HG03103 (cell line): Measurements from ENCODE around the gene ZSCAN30.

Source experiments
- ATAC-seq: cut with Tn5 transposase; IDR thresholded peaks from one replicate; pipeline ENCODE4 v1.9.1; 2021; ENCODE audit warnings: low read depth; ENCODE audit not compliant: unreplicated experiment

Gene ZSCAN30

DNA sequence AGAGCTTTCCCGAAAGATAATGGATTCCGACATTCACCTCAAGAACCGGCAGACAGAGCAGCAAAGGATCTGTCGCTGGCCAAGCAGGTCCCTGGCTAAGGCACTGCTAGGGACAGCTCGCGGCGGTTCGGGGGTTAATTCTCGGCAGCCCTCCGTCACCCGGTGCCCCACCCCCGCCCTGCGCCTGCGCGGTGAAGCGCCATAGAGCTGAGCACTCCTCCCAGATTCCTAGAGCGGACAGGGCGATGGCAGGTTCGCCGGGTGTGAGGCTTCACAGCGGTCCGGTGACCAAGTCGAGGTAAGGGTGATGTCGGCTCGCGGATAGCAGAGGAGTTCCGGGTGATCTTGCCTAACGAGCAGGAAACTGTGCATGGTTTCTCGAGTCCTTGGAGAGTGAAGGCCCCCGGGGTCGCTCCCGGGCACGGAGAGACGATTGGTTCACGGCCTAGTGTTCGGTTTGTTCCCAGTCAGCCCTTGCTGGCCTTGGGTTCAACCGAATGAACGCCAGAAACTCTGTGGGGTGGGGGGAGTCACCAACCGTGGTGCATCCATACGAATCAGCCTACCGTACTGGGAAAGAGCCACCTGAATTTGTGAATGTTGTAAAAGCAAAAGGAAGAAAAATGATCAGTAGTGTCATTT is at the start of gene ZSCAN30:
ZSCAN30 (minus strand) TSS at position 136 of the 642 bp plus-strand sequence. CDS start 25,877 bp downstream, outside the sequence.
- ATAC-seq = peak; percentile 90

DNA sequence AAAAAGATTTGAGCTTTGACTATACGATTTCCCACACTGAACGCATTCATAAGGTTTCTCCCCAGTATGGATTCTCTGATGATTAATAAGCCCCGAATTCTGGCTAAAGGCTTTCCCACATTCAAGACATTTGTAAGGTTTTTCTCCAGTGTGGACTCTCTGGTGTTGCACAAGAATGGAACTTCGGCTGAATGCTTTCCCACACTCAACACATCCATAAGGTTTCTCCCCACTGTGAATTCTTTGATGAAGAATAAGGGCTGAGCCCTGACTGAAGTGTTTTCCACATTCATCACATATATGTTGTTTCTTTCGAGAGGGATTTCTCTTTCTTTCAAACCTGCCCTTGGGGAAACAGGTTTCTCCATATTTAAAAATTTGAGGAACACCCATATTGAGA is 47.3 kb upstream of the ZSCAN30 start:
- no peak for ATAC-seq

DNA sequence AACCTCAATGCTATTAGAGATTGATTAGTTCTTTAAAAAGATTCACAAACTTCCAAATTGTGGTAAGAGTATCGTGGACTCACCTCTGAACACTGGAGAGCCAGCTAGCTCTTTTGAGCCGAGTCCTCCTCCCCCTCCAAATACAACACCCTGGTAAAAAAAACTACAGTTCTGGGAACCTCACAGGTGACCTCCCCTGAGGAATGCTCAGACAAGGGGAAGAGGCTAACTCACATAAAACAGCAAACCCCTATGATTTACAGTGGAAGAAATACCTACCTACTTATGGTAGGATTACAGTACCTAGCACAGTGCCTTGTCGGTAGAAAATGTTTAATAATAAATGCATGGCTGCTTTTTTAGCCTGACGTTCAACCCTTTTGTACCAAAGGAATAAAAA is 45.8 kb upstream of the ZSCAN30 start:
- ATAC-seq = no peak

DNA sequence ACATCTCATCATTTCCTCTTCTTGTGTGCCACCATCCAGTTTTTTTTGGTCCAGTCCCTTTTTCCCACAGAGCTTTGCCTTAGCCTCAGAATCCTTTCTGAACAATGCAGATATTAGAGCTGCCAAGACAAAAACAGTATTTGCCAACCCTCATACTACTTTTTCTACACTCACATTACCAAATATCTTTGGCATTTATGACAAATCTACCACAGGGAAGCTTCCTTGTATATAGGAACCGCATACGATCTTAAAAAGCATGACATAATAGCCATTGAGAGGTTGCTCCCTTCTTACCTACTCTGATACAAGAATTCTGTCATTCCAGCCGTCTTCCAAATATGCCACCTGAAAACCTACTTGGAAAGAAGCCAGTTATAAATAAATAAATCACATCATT is 44.8 kb upstream of the ZSCAN30 start:
- no peak for ATAC-seq

DNA sequence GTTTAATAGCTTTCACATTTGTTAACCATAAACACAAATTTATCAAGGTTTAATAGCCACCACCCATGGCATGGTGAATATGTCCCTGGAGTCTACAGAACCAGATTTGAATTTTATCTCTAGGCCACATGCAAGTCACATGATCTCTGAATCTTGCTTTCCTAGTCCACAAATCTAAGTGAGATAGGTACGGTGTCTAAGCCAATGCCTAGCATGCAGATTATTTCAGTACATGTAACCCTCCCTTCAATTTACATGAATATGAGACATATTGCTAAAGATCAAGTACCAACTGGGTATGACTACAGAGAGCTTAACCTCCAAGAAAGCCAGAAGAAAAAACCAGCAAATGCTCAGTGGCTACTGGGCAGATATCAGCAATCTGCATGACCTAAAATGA is 44.2 kb upstream of the ZSCAN30 start:
- no peak for ATAC-seq

DNA sequence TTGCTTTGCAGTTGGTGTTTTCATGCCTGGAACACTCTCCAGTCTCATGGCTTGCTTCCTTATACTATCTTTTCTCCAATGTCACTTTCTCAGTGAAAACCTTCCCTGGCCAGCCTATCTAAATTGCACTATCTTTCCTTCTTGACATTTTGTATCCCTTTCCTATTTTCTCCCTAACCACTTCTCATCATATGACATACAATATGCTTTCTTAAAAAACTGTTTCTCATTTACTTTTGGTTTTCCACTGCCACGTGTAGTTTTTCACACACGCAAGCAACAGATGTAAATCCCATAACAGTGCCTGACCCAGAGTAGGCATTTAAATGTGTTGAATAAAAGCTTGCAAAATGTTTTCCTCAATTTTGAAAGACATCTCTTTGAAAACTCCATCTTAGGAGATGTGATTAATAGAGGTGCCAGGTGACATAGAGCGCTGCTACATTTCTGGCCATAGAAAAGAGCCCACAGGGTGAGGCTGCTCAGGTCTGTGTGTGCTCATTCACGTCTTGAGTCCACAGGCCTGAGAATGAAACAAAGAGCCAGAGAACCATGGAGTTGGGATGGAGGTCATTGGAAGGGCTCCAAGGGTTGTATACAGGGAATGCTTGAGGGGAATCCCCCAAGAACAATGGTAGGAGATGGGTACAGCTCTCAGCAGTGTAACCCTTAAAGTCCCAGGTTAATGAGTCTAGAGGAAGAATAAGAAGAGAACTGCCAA is 41.5 kb upstream of the ZSCAN30 start:
- no peak for ATAC-seq

DNA sequence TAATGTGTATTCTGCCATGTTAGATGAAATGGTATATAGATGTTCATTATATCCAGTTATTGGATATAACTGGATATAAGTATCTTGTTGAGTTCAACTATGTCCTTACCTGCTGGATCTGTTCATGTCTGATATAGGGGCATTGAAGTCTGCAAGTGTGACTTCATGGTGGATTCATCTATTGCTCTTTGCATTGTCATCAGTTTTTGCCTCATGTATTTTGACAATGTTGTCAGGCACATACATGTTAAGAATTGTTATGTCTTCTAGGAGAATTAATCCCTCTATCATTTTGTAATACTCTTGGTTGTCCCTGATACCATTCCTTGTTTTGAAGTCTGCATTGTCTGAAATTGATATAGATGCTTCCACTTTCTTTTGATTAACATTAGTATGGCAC is 38.8 kb upstream of the ZSCAN30 start:
- ATAC-seq = no peak

DNA sequence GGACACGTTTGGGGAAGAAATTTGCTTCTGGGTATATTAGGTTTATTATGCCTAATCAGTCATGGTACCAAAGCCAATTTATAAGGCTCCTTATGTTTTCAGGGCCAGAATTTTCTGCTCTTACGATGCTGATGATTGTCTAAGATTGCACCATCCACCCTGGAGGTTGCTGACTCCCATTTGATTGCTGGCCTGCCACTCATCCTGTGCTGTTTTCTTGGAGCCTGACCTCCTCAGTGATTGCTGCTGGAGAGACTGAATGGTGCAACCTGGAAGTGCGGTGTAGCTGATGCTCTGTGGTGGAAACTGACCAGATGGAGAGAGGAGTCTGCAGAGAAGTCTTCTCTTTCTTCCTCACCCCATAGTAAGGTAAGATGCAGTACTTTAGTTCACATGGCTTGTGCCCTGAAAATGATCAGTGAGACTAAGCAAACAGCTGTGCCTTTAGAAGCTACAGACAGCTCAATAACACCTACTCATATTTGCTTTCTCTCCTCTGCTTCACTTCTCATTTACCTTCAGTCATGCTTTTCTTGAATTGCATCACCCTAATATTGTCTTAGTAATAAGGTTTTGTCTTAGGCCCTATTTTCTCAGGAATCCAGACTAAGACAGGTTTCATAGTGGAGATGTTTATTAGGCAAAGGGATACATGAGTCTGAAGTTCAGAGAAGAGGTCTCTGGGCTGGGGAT is 36.8 kb upstream of the ZSCAN30 start:
- ATAC-seq = no peak

DNA sequence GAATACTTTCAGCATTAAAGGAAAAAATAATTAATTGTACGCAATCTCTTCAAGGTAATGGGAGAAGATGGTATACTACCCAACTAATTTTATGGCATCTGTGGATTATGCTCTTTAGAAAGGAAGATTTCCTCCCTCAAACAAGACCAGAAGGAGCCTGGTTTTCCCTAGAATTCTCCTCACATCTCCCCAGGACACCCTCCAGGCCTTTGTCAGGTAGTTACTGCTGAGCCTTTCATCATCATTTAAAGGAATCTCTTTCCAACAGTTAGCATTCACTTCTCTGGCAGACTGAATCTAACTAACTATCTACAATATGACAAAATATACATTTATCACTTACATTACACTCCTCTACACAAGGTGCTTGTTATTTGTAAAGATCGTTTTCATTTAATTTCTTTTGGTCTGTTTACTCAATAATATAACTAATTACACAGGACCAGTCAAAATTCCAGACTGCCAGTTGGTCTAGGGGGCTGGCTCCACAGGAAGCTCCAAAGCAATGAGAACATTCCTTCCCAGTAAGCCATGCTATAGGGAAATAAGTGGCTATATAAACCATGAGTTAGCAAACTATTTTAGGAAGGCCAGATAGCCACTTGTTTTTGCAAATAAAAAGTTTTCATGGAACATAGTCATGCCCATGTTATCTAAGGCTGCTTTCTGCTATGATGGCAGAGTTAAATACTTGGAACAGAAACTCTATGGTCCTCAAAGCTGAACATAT is 35.1 kb upstream of the ZSCAN30 start:
- no peak for ATAC-seq

DNA sequence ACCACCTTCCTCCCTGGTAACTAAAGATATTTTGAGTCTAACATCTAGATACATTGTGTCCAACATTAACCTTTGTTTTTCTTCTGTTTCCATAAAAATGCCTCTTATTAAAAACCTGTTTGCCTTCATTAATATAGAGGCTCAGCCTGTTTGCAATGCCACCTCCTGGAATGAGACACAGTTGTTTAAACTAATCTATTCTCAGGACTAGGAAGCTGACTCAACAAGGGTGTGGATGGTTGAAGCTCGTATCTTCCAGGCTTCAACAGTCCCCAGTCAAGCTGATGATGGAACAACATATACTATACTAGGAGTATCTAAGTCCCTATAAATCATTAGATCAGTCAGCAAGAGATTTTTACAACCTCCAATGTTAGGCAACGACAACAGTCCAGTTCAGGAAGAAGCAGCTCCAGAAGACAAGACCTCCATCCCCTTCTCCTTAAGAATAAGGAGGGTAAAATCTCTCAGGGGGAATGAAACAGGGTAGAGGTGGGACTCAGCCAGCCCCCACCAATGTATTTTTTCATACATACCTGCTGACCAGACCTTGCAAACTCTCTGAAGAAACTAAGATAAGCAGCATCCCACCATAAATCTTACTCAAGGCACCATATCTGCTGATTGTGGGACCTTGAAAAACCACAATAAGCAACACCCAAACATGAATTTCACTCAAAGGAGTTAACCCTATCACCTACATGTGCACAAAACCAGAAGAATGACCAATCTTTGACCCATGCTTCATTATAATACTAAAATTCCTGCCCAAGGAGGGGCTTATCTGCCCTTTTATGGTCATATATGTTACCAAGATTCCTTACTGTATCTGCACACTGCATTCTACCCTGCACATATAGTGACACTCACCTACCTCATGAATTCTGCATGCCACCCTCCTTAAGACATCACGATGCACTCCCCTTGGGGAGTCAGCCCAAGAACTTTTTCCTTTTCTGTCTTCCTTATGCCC is 32.7 kb upstream of the ZSCAN30 start:
- ATAC-seq = no peak

DNA sequence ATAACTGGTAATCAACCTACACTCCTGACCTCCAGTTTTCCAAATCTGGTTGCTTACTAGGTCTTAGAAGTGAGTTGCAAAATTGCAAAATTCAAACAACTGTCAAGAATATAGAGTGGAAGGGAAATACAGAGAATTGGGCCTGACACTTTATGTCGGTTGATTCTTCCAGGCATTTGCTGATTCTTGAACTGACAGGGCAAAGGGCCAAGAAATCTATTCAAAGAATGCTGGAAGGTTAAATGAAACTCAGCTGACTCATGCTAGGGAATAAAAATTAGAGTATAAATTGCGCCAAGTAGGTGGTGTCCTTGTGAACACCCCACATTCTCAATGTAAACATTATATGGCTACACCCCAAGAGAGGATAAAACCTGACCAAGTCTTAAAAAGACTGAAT is 21.5 kb upstream of the ZSCAN30 start:
- ATAC-seq = no peak

DNA sequence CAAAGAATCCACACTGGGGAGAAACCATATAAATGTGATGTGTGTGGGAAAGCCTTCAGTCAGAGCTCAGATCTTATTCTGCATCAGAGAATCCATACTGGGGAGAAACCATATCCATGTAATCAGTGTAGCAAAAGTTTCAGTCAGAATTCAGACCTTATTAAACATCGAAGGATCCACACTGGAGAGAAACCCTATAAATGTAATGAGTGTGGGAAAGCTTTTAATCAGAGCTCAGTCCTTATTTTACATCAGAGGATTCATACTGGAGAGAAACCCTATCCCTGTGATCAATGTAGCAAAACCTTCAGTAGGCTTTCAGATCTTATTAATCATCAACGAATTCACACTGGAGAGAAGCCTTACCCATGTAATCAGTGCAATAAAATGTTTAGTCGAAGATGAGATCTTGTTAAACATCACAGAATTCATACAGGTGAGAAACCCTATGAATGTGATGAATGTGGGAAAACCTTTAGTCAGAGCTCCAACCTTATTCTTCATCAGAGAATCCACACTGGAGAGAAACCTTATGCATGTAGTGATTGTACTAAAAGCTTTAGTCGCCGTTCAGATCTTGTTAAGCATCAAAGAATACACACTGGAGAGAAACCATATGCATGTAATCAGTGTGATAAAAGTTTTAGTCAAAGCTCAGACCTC is 16.7 kb upstream of the ZSCAN30 start:
- ATAC-seq = no peak

DNA sequence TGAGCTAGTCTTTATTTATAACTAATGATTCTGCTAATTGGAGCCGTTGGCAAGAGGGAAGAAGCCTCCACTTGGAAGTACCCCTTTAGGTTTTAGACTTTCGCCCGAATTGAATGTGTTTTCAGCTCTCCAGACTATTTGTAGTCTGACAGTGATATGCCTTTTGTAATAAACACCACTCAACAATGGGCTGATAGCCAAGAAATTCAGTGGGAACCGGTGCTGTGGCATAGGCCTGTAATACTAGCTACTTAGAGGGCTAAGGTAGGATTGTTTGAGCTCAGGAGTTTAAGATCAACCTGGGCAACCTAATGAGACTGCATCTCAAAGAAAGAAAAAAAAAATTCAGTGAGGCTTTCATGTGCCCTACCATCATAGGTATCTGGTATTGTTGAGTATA is 13.6 kb upstream of the ZSCAN30 start:
- no peak for ATAC-seq

DNA sequence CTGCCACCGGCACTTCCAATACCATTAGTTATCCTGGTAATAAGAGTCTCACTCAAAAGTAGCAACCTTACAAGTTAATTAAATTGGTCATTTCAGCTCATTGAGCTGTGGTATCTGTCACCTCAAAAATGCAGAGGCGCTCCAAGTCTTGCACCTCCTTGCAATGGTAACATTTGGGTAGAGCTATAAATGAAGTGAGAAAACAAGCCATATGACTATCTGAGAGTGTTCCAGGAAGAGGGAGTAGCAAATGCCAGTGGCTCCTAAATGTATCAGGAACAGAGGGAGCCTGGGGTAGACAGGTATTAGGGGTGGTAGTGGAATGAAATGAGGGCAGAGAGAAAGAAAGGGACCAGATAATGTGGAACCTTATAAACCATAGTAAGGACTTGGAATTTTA is 6.0 kb upstream of the ZSCAN30 start:
- no peak for ATAC-seq

DNA sequence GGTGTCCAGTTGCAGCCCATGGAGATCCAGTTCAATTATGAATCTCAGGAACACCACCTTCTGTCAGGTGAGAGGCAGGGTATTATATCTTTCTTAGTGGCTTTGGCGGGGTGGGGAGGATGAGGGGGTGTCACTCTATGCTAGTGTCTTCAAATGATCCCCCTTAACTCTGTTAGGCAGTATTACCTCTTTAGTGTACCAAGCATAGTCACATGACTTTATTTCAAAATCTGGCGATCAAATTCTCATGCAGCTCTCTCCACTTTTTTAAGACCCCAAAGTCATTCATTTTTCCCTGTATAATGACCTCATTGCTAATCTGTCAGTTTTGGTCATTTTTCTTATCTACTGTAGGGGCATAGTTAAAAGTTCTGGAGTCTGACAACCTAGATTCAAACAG is 1.1 kb upstream of the ZSCAN30 start:
- ATAC-seq = no peak

DNA sequence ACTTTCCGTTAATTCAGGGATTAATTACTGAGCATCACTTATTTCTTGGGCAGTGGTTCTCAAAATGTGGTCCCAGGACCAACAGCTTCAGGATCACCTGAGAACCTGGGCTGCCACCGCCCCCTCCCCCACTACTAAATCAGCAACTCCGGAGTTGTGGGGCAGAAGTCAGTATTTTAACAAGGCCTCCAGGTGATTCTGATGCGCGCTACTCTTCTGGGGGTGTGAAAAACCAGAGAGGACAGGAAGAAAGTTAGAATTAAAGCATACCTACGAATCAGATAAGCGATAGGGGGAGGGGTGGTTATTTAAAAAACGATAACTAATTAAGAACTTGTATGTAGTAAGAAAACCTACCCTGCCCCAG is 319 bp downstream of the ZSCAN30 start:
- peak; percentile 26 for ATAC-seq

DNA sequence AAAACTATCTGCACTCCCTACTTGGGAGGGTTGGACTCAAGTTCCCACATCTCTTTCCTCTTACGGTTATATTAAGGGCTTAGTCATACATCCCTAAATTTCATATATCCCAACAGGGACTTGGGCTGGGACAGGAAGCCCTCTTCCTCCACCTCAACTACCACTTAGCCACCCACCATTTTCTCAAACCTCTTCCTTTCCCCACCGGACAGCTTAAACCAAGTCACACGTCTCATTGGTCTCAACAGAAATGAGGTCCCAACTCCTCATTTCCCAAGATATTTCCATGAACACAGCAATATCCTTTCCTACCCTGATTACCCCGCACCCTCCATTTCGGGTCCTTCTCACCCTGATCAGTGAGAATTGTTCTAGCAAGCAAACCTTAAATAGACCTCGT is 736 bp downstream of the ZSCAN30 start:
- ATAC-seq = no peak

DNA sequence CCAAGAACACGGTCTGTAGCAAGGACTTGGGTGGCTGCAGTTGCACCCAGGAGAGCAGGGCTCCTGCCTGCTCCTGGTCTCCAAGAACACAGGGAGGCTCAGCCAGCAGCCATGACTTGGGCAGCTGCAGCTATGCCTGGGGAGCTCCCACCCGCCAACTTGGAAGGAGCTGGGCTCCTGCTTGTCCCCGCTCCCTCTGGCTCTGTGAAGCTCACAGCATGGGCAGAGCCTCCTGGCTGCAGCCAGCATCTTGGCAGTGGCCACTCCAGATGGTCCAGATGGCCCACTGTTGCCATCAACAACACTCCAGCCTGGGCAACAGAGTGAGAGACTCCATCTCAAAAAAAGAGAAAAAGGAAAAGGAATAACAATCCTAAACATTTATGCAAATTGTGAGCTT is 5.2 kb downstream of the ZSCAN30 start:
- no peak for ATAC-seq

DNA sequence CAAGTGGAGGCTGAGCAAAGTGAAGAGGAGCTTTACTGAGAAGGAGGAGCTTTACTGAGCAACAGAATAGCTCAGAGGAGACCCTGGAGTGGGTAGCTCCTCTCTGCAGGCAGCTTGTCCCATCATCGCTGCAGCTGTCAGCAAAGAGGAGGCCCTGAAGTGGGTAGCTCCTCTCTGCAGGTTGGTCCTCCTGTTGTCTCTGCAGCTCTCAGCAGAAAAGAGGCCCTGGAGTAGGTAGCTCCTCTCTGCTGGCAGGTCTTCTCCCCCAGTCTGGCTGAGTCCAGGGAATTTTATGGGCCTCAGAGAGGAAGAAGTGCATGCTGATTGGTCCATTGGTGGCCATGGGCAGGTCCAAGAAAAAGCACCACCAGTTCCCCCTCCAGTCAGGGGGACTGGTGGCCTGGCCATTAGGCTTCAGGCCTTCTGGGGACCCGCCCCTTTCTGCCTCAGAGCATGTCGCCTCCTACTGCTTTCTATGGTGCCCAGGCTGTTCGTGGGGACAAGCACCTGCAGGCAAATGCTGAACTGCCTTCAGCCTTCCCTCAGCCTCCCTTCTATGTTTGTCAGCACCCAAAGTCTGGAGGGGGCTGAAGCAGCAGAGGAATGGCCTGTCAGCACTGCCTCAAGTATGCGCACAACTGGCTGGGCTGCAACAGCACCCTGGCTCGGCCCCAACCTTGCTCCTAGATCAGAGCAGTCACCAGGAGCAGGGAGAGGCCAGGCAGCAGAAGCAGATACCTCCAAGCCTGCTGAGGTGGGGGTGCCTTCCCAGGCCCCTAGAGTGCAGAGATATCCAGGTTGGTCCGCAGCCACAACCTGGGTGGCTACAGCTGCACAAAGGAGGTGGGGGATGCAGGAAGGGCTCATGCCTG is 5.9 kb downstream of the ZSCAN30 start:
- ATAC-seq = no peak
